K562 (cell line): Measurements from ENCODE around the gene TNFAIP3. TPM values are rescaled to one million over a fixed set of nuclear protein-coding genes. Genes with fewer than 3 reads are reported as not detected.

ENCODE experiments used
- ATAC-seq: fragments of 200-7000 bp; cut with Tn5 transposase; 3 replicates; pipeline ENCODE4 v1.9.1; 2020; ENCODE audit warnings: moderate library complexity
- BruUV-seq: library from RNA; stranded (reverse); fragments of 400-500 nt; replicated peaks from 2 replicates; lab custom pipeline; 2021; lab: Mats Ljungman, UMichigan
- CTCF ChIA-PET: fragments of 300-600 bp; formaldehyde crosslinking; extraction: SDS; loops from one replicate; lab custom pipeline; 2021; ENCODE audit warnings: low intra/inter-chr PET ratio; lab: Yijun Ruan, JAX
- POLR2A ChIA-PET: fragments of 300-600, 350-650 bp; sonication (Branson Sonifier 250); formaldehyde crosslinking; extraction: SDS; loops from one replicate; lab custom pipeline; 2021; ENCODE audit warnings: antibody characterized with exemption, inconsistent platforms; lab: Yijun Ruan, JAX
- DNase-seq, 4 experiments: peaks; one replicate each; pipeline versions ENCODE4 v3.0.0 to v3.0.0-alpha.2; 2011 to 2018; ENCODE audit warnings: low spot score in 3 of 4, mixed read lengths in 3 of 4; ENCODE audit errors: extremely low read depth in 1 of 4
- FAIRE-seq: peaks from 2 replicates; lab custom pipeline; 2011; peaks lifted over from hg19 to GRCh38; lab: Jason Lieb, UNC
- H2AFZ ChIP-seq: 2 replicates; pipeline ENCODE4 v1.6.0; 2011; ENCODE audit warnings: low read depth, low read length, control low read depth, inconsistent platforms
- H3K27ac ChIP-seq: fragments of 200-600 bp; 3 replicates; pipeline ENCODE4 v1.8.0; 2011; ENCODE audit warnings: low read depth, mild to moderate bottlenecking, control low read depth, inconsistent platforms, low read length, moderate library complexity, mixed read lengths; ENCODE audit errors: extremely low read depth
- H3K27me3 ChIP-seq, 2 experiments: fragments of 300-600 bp in 1 of 2; 2 replicates in 1 of 2; 3 replicates in 1 of 2; pipeline versions ENCODE4 v1.6.0 to v1.8.0; 2011; ENCODE audit warnings: inconsistent platforms in 2 of 2, low read length in 2 of 2, mild to moderate bottlenecking in 1 of 2, mixed read lengths in 1 of 2, moderate library complexity in 1 of 2; ENCODE audit not compliant: control insufficient read depth in 2 of 2, insufficient read depth in 2 of 2
- H3K36me3 ChIP-seq: fragments of 300-600 bp; 3 replicates; pipeline ENCODE4 v1.8.0; 2011; ENCODE audit warnings: mild to moderate bottlenecking, low read length, inconsistent platforms; ENCODE audit not compliant: control insufficient read depth, insufficient read depth
- H3K4me1 ChIP-seq, 2 experiments: fragments of 200-600 bp in 1 of 2; replicated peaks in 1 of 2; 2 replicates in 1 of 2; 3 replicates in 1 of 2; pipeline versions ENCODE4 v1.5.1 to v1.8.0; 2011; ENCODE audit warnings: inconsistent platforms in 2 of 2, low read length in 2 of 2, mild to moderate bottlenecking in 1 of 2, mixed read lengths in 1 of 2, moderate library complexity in 1 of 2; ENCODE audit not compliant: control insufficient read depth in 2 of 2, insufficient read depth in 2 of 2
- H3K4me2 ChIP-seq: 2 replicates; pipeline ENCODE4 v1.6.1; 2011; ENCODE audit warnings: low read length, control low read depth, inconsistent platforms, mixed read lengths; ENCODE audit not compliant: insufficient read depth
- H3K4me3 ChIP-seq: fragments of 200-600 bp; sonication (generic), shearing (Covaris generic); 2 replicates; pipeline ENCODE4 v1.5.1; 2016; ENCODE audit warnings: control low read depth, inconsistent platforms
- H3K79me2 ChIP-seq: fragments of 200-600 bp; 3 replicates; pipeline ENCODE4 v1.8.0; 2011; ENCODE audit warnings: low read length, inconsistent platforms; ENCODE audit not compliant: control insufficient read depth, insufficient read depth
- H3K9ac ChIP-seq, 2 experiments: 2 replicates each; pipeline versions ENCODE4 v1.6.0 to v1.6.1; 2011; ENCODE audit warnings: low read depth in 2 of 2, low read length in 2 of 2, control low read depth in 1 of 2, inconsistent platforms in 1 of 2, mild to moderate bottlenecking in 1 of 2, mixed read lengths in 1 of 2; ENCODE audit not compliant: insufficient read depth in 1 of 2
- H3K9me1 ChIP-seq: one replicate; pipeline ENCODE4 v1.6.0; 2011; ENCODE audit warnings: inconsistent platforms, mild to moderate bottlenecking, low read length, moderate library complexity; ENCODE audit not compliant: control insufficient read depth, insufficient read depth
- H3K9me3 ChIP-seq: replicated peaks from 2 replicates; pipeline ENCODE4 v1.5.1; 2011; ENCODE audit warnings: low read depth, low read length, inconsistent platforms; ENCODE audit not compliant: control insufficient read depth, insufficient read depth
- H4K20me1 ChIP-seq: replicated peaks from 2 replicates; pipeline ENCODE4 v1.6.1; 2011; ENCODE audit warnings: low read length, inconsistent platforms, mixed read lengths; ENCODE audit not compliant: control insufficient read depth, insufficient read depth
- CEBPB ChIP-seq: fragments of 450-650 bp; IDR thresholded peaks from 2 replicates; pipeline ENCODE4 v1.6.1; 2016; ENCODE audit warnings: missing genetic modification characterization, missing compliant biosample characterization
- EP400 ChIP-seq: fragments of 450-650 bp; IDR thresholded peaks from 2 replicates; pipeline ENCODE4 v1.6.1; 2017; ENCODE audit warnings: antibody characterized with exemption, mild to moderate bottlenecking, moderate library complexity
- FOXJ2 ChIP-seq: fragments of 200-800 bp; sonication (Bioruptor generic); IDR thresholded peaks from 2 replicates; pipeline ENCODE4 v1.6.1; 2016; ENCODE audit warnings: missing genetic modification characterization, missing compliant biosample characterization
- GTF2A2 ChIP-seq: IDR thresholded peaks from 2 replicates; pipeline ENCODE4 v1.6.1; 2016; ENCODE audit warnings: mild to moderate bottlenecking, missing genetic modification characterization, missing compliant biosample characterization
- ILK ChIP-seq: fragments of 450-650 bp; IDR thresholded peaks from 2 replicates; pipeline ENCODE4 v1.6.1; 2016; ENCODE audit warnings: missing genetic modification characterization, low read depth, mild to moderate bottlenecking, missing compliant biosample characterization, moderate library complexity, borderline replicate concordance
- PRMT5 ChIP-seq: sonication (generic); formaldehyde crosslinking; IDR thresholded peaks from 2 replicates; pipeline ENCODE4 v1.5.0; 2020; ENCODE audit warnings: missing genetic modification reagents
- RFX1 ChIP-seq: fragments of 450-650 bp; IDR thresholded peaks from 2 replicates; pipeline ENCODE4 v1.6.1; 2016; ENCODE audit warnings: mild to moderate bottlenecking, moderate library complexity
- SNIP1 ChIP-seq: fragments of 450-650 bp; IDR thresholded peaks from 2 replicates; pipeline ENCODE4 v1.7.1; 2017; ENCODE audit warnings: low read depth, mild to moderate bottlenecking
- ZNF184 ChIP-seq: sonication (generic); formaldehyde crosslinking; IDR thresholded peaks from 2 replicates; pipeline ENCODE4 v1.5.0; 2020; ENCODE audit warnings: missing genetic modification reagents
- WGBS: fragments of 100-300 bp; shearing (Covaris generic); methylation state at CpG from one replicate; pipeline ENCODE4 v1.1.6; 2016; ENCODE audit warnings: low coverage, mixed read lengths; ENCODE audit not compliant: insufficient coverage; ENCODE audit errors: missing lambda C conversion rate; 5-methylcytosine and 5-hydroxymethylcytosine counted together
- in situ Hi-C: fragments of 300-500 bp; cut with MboI; formaldehyde crosslinking; loops from 4 replicates; pipeline ENCODE4 v1.15.0; 2018; ENCODE audit warnings: inconsistent platforms, mixed read lengths
- intact Hi-C: fragments of 100-400 bp; cut with micrococcal nuclease; formaldehyde crosslinking; loops from 2 replicates; pipeline ENCODE4 v1.14.2; 2022
- polyA plus RNA-seq, 8 experiments: library from polyadenylated mRNA; depleted of rRNA in 4 of 8; stranded (reverse) in 5 of 8; unstranded in 3 of 8; fragments of >200 nt; fragmentation: Nextera tagmentation in 2 of 8; fragmentation: Illumina TruSeq in 1 of 8; extraction: Ambion mirVana in 2 of 8; extraction: Trizol in 1 of 8; gene quantifications; 2 replicates each; pipeline versions ENCODE4 v1.2.1 to v1.2.3, GENCODE V29; 2011 to 2014; ENCODE audit warnings: inconsistent platforms in 1 of 8, missing spikeins in 1 of 8
- total RNA-seq, 7 experiments: library from RNA; depleted of rRNA in 6 of 7; stranded (reverse); fragments of >200 nt in 6 of 7; fragmentation: Illumina TruSeq in 2 of 7; extraction: Trizol in 2 of 7; gene quantifications; 2 replicates each; pipeline versions ENCODE4 v1.2.1 to v1.2.3, GENCODE V29; 2011 to 2021; ENCODE audit warnings: low replicate concordance in 1 of 7
- TF ChIP-seq, protein P1 (sequence below): conservative IDR thresholded peaks from 2 replicates; pipeline ENCODE4 v1.6.1; 2011; ENCODE audit warnings: low read depth, mild to moderate bottlenecking, low read length; ENCODE audit not compliant: control insufficient read depth

The TNFAIP3 gene
- total and polyA plus RNA-seq, 9 of the 15 experiments (the other 6 are each of a cell fraction or from before 2014, with no cell fraction given), result 0.79 to 17.0 (median 6.4) TPM

DNA sequence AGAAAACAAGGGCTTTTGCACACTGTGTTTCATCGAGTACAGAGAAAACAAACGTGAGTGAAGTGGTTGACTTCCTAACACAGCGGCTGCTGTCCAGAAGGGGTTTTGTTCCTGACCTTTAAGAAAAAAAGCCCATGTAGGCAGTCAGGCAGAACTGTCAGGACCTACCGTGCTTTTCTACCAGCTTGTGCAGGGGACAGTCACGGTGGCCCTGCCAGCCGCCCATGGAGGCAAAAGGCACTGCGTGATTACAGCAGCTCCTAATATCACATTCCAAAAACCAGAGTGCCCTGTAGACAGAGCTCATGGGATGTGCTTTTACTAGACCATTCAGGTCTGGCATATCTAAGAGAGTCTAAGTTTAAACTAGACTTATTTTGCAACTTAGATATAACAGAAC is 12.2 kb downstream of the TNFAIP3 start:
- ChIA-PET CTCF (no interaction called here), POLR2A (interaction anchor here (1.3 kb wide), 1 partner anchor 9 kb away, joined by 4 read pairs; no protein-coding TSS in a partner anchor)
- Histone ChIP-seq H3K27ac (no peak overlapping the region), H3K4me2 (no peak overlapping the region), H3K27me3 (no peaks in the 10 kb centered on the region), H3K9me1 (peaks cover 3% of the 10 kb centered on the region), H3K9ac (no peak overlapping the region), H3K4me1 (peaks cover under 1 to 6% of the 10 kb centered on the region in 2 experiments; a peak in 3 of 5 replicates), H3K4me3 (no peak overlapping the region), H3K9me3 (no peaks in the 10 kb centered on the region), H3K79me2 (no peaks in the 10 kb centered on the region), H3K36me3 (peaks cover 84% of the 10 kb centered on the region), H2AFZ (no peak overlapping the region), H4K20me1 (no peaks in the 10 kb centered on the region)
- no peak for DNase-seq
- no peak for FAIRE-seq
- no peak for ATAC-seq
- in situ Hi-C loops (no loop called here), intact Hi-C loops (no loop called here)
- TF ChIP-seq SNIP1 (no peak), ILK (tag) (no peak), ZNF184 (CRISPR knock-in tag) (no peak), GTF2A2 (tag) (no peak), CEBPB (no peak), FOXJ2 (tag) (no peak), PRMT5 (CRISPR knock-in tag) (no peak), EP400 (no peak), RFX1 (no peak)
- TF ChIP-seq, protein P1, sequence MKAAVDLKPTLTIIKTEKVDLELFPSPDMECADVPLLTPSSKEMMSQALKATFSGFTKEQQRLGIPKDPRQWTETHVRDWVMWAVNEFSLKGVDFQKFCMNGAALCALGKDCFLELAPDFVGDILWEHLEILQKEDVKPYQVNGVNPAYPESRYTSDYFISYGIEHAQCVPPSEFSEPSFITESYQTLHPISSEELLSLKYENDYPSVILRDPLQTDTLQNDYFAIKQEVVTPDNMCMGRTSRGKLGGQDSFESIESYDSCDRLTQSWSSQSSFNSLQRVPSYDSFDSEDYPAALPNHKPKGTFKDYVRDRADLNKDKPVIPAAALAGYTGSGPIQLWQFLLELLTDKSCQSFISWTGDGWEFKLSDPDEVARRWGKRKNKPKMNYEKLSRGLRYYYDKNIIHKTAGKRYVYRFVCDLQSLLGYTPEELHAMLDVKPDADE, result no peak
- no TSS peak for BruUV-seq
- WGBS, result 76% methylated on average over 7 of the region's 7 CpGs
